IPS DF 4.7 (cell line): ENCODE results near the gene OTOF.

ENCODE experiments used
- DNase-seq: peaks from one replicate; pipeline ENCODE4 v3.0.0-alpha.2; 2013; ENCODE audit warnings: low spot score; ENCODE audit errors: extremely low read depth

OTOF gene

GRCh38 chr2:26453421-26454329, 24.2 kb downstream of the OTOF start:
- DNase-seq = no peak

- no peak for DNase-seq
Measured at GRCh38 chr2:26451700-26452099, 26.2 kb downstream of the OTOF start.

- DNase-seq = no peak
Measured at GRCh38 chr2:26450031-26450635, 27.8 kb downstream of the OTOF start.

- DNase-seq = no peak
Measured at GRCh38 chr2:26449278-26450030, 28.5 kb downstream of the OTOF start.

GRCh38 chr2:26448651-26449050, 29.3 kb downstream of the OTOF start:
- DNase-seq = no peak

- DNase-seq = no peak
Measured at GRCh38 chr2:26444236-26444635, 33.7 kb downstream of the OTOF start.

GRCh38 chr2:26442707-26443106, 35.2 kb downstream of the OTOF start:
- DNase-seq = no peak

- no peak for DNase-seq
Measured at GRCh38 chr2:26442301-26442700, 35.6 kb downstream of the OTOF start.

- no peak for DNase-seq
Measured at GRCh38 chr2:26438926-26439325, 39.0 kb downstream of the OTOF start.

- no peak for DNase-seq
Measured at GRCh38 chr2:26438526-26438925, 39.4 kb downstream of the OTOF start.

- no peak for DNase-seq
Measured at GRCh38 chr2:26435106-26435505, 42.8 kb downstream of the OTOF start.

- DNase-seq = no peak
Measured at GRCh38 chr2:26432859-26433258, 45.1 kb downstream of the OTOF start.

GRCh38 chr2:26432363-26432762, 45.6 kb downstream of the OTOF start:
- DNase-seq = no peak

GRCh38 chr2:26430826-26431225, 47.1 kb downstream of the OTOF start:
- no peak for DNase-seq

GRCh38 chr2:26429779-26430578, 47.9 kb downstream of the OTOF start:
- DNase-seq = no peak

GRCh38 chr2:26428846-26429245, 49.1 kb downstream of the OTOF start:
- DNase-seq = no peak

GRCh38 chr2:26424221-26424620, 53.7 kb downstream of the OTOF start:
- DNase-seq = no peak

- no peak for DNase-seq
Measured at GRCh38 chr2:26423750-26424149, 54.2 kb downstream of the OTOF start.

- DNase-seq = no peak
Measured at GRCh38 chr2:26422947-26423629, 54.8 kb downstream of the OTOF start.

- DNase-seq = no peak
Measured at GRCh38 chr2:26421961-26422360, 56.0 kb downstream of the OTOF start.

GRCh38 chr2:26414311-26414710, 63.6 kb downstream of the OTOF start:
- DNase-seq = no peak
